Measurements from ENCODE around the gene C9orf78. TPM values are rescaled to one million over a fixed set of nuclear protein-coding genes. Genes with fewer than 3 reads are reported as not detected.

C9orf78 gene
- total and polyA plus RNA-seq, 4 donors, result 31.1 to 84.2 (median 50.9) TPM

GRCh38 chr9:129828051-129828450 lies 7.0 kb downstream of the C9orf78 start:
- Histone ChIP-seq H3K9ac (ENCODE audit: low read depth in 1 of 2, low read length in 2 of 2) (no peak overlapping the region), H3K4me3 (ENCODE audit: low read depth in 1 of 3, low read length in 3 of 3) (no peak overlapping the region), H3K4me1 (ENCODE audit: control insufficient read depth in 4 of 4, insufficient read depth in 4 of 4, low read length in 3 of 4) (peaks cover 0 to 2% (median 1%) of the 10 kb centered on the region in 4 donors), H3K9me3 (ENCODE audit: control insufficient read depth in 4 of 4, low read length in 3 of 4) (no peaks in the 10 kb centered on the region), H3K27ac (ENCODE audit: low read depth in 1 of 2, low read length in 2 of 2) (no peak overlapping the region), H3K36me3 (ENCODE audit: control insufficient read depth in 4 of 4, insufficient read depth in 3 of 4, low read depth in 1 of 4, low read length in 3 of 4) (peaks cover 14 to 47% (median 40%) of the 10 kb centered on the region in 4 donors), H3K27me3 (ENCODE audit: control insufficient read depth in 4 of 4, insufficient read depth in 4 of 4, low read length in 3 of 4) (no peaks in the 10 kb centered on the region)
- TF ChIP-seq MAX (IDR thresholded peaks at IDR 0.05) (no peak), FOXA2 (IDR thresholded peaks at IDR 0.05) (no peak), CTCF (IDR thresholded peaks at IDR 0.05; ENCODE audit: low read depth, low read length, missing input control) (no peak), JUND (IDR thresholded peaks at IDR 0.05) (no peak), HNF4A (conservative IDR thresholded peaks at IDR 0.05) (no peak), ZBTB33 (IDR thresholded peaks at IDR 0.05) (no peak), ATF3 (IDR thresholded peaks at IDR 0.05) (no peak), EGR1 (IDR thresholded peaks at IDR 0.05; ENCODE audit: low read depth in 2 of 2) (no peak), SP1 (IDR thresholded peaks at IDR 0.05) (no peak), FOXA1 (IDR thresholded peaks at IDR 0.05) (no peak), NR2F2 (IDR thresholded peaks at IDR 0.05) (no peak), RAD21 (IDR thresholded peaks at IDR 0.05) (no peak), REST (IDR thresholded peaks at IDR 0.05) (no peak), TAF1 (conservative IDR thresholded peaks at IDR 0.05) (no peak), HNF4G (IDR thresholded peaks at IDR 0.05) (no peak), YY1 (IDR thresholded peaks at IDR 0.05) (no peak), GABPA (IDR thresholded peaks at IDR 0.05 in 1 of 2, conservative IDR thresholded peaks at IDR 0.05 in 1 of 2) (no peak)
- no peak for DNase-seq (ENCODE audit: low spot score)
- 93% methylated on average over 9 of the region's 9 CpGs for WGBS

Data from liver (tissue), 9 donors.